Activated T-helper 1 cell treated with anti-CD3 and anti-CD28 coated beads, Interleukin-12 subunit alpha, Interleukin-12 subunit beta, Interleukin-2, Interleukin-4 antibody, amounts not matched to agents 30 ng/mL and 10 ng/mL and 1 ng/mL, durations not matched to agents 14 hours and 24 hours and 36 hours (primary cell): Measurements from ENCODE around the gene GLP2R. TPM values are rescaled to one million over a fixed set of nuclear protein-coding genes. Genes with fewer than 3 reads are reported as not detected.

Experiments
- DNase-seq: peaks from one replicate; pipeline ENCODE4 v3.0.0; 2021; ENCODE audit warnings: low spot score
- H3K27ac Mint-ChIP-seq: one replicate; pipeline ENCODE4 v1.8.0; 2021; ENCODE audit warnings: mild to moderate bottlenecking, mixed read lengths
- H3K27me3 Mint-ChIP-seq: one replicate; pipeline ENCODE4 v1.8.0; 2022; ENCODE audit warnings: mild to moderate bottlenecking, moderate library complexity, mixed read lengths; ENCODE audit not compliant: insufficient read depth
- H3K36me3 Mint-ChIP-seq: one replicate; pipeline ENCODE4 v1.8.0; 2021; ENCODE audit warnings: low read depth, mixed read lengths
- H3K4me1 Mint-ChIP-seq: one replicate; pipeline ENCODE4 v1.8.0; 2021; ENCODE audit warnings: low read depth, mixed read lengths
- H3K4me3 Mint-ChIP-seq: one replicate; pipeline ENCODE4 v1.8.0; 2021; ENCODE audit warnings: mild to moderate bottlenecking, moderate library complexity, mixed read lengths
- H3K9me3 Mint-ChIP-seq: one replicate; pipeline ENCODE4 v1.8.0; 2021; ENCODE audit warnings: mixed read lengths
- intact Hi-C: fragments of 100-400 bp; cut with micrococcal nuclease; formaldehyde crosslinking; loops from one replicate; pipeline ENCODE4 v1.15.1; 2024
- total RNA-seq: library from RNA; stranded (reverse); gene quantifications from 2 replicates; pipeline ENCODE4 v1.2.3, GENCODE V29; 2022

GLP2R gene
- total RNA-seq, 1 donor from 2014 or later = not detected

DNA sequence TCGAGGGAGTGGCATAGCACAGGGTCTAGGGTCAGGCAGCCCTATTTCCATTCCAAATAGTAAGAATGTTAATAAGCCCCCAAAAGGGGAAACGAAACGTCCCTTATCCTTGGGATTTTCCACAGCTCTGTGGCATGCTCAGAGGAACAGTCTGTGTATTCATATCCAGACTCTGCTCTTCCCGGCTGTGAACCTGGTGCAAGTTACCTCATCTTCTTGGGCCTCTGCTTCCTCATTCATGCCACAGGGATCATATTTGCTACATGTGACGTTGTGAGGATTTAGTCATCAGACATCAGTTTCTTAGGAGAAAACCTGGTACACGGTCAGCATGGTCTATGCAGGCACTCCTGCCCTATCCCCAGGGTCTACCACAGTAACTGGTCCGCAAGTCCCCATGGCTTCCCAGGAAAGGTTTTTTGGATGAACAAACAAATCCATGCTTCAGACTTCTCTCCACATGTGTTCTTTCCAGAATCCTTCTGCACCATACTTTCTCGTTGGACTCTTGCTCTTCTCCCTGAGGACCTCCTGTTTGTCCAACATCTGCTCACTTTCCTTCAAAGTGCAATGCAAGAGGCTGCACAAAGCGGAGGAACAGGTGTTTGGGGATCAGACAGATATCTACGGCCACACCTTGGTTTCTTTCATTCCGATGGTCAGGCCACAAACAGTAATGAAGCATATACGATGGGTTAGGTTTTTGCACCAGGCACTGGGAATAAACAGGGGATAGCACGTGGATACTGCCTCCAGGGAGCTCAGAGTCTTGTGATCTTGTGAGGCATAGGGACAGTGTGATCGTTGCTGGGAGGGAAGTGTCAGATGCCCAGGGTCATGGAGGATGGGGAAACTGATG, 17.7 kb downstream of the GLP2R start:
- Mint-ChIP-seq H3K27ac (no peak overlapping the region), H3K27me3 (no peaks in the 10 kb centered on the region), H3K4me3 (no peak overlapping the region), H3K36me3 (no peaks in the 10 kb centered on the region), H3K9me3 (no peaks in the 10 kb centered on the region), H3K4me1 (no peaks in the 10 kb centered on the region)
- DNase-seq = no peak
- intact Hi-C loops = no loop called here

DNA sequence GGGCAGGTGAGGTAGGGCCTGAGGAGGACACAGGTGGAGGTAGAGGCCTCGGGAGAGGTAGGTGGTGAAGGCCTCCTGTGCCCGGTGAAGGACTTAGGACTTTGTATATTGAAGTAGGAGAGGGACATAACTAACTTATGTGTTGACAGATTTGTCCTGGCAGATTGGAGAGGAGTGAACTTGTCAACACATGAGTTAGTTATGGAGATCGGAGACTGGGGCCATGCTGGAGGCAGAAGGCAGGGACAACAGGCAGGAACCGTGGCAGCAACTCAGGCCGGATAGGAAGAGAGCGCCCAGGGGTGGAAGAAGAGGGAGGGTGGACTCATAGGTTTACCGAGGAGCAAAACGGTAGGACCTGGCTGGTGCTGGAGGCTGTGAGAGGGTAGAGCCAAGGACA, 18.4 kb downstream of the GLP2R start:
- H3K36me3 Mint-ChIP-seq = no peaks in the 10 kb centered on the region
- H3K27me3 Mint-ChIP-seq = no peaks in the 10 kb centered on the region
- no peak for DNase-seq
- no peaks in the 10 kb centered on the region for H3K9me3 Mint-ChIP-seq
- intact Hi-C loops = no loop called here
- no peak overlapping the region for H3K4me3 Mint-ChIP-seq
- no peaks in the 10 kb centered on the region for H3K4me1 Mint-ChIP-seq
- H3K27ac Mint-ChIP-seq = no peak overlapping the region

DNA sequence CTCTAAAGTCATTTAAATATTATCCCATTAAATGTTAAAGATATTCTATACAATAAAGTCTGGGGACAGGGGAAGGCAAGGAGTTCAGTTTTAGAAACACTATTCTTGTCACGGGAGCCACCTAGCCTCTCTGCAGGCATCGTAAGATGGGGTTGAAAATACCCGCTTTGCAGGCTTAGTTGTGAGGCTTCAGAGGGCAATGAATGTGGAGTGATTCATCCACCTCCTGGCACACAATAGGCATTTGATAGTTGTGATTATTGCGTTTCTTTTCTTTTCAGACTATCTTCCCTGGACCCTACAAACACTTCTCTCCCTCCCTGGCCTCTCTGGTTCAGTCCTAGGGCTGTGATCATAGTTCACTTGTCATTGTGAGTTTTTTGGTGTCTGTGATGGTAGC, 19.6 kb downstream of the GLP2R start:
- intact Hi-C loops = no loop called here
- Mint-ChIP-seq H3K27ac (no peak overlapping the region), H3K4me1 (no peaks in the 10 kb centered on the region), H3K9me3 (no peaks in the 10 kb centered on the region), H3K27me3 (no peaks in the 10 kb centered on the region), H3K4me3 (no peak overlapping the region), H3K36me3 (no peaks in the 10 kb centered on the region)
- no peak for DNase-seq

DNA sequence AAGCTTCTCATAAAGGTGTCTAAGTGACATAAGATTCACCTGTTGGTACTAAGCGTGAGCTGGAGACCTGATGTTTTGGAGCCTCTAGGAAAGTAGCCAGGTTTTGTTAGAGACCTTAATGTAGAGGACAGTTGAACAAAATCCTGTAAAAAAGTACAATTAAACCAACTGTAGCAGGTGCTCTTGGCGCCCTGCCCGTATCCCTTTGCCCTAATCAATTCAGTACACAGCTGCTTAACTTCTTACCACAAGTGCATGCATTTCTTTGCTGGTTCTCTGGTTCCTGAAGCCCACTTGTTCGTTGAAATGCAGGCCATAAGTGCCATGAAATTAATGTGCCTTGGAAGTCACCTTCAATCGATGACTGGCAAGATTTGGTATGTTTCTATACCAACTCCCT, 24.4 kb downstream of the GLP2R start:
- Mint-ChIP-seq H3K36me3 (no peaks in the 10 kb centered on the region), H3K4me3 (no peak overlapping the region), H3K27ac (no peak overlapping the region), H3K9me3 (peaks cover 8% of the 10 kb centered on the region), H3K27me3 (no peaks in the 10 kb centered on the region), H3K4me1 (no peaks in the 10 kb centered on the region)
- intact Hi-C loops = no loop called here
- DNase-seq = no peak

DNA sequence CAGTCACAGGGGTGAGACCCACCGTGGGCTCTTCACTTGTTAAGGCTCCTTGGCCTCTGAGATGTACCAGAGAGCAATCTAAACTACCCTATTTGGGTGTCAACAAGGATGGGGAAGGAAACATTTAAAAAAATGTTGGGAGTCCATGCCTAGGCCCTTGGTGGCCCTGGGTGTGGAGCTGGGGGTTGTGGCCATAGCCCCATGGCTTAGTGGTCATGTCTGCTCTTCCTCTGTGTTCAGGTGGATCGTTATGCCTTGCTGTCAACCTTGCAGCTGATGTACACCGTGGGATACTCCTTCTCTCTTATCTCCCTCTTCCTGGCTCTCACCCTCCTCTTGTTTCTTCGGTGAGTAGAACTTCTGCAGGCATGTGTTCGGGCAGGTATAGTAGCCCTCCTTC, 28.5 kb downstream of the GLP2R start:
- Mint-ChIP-seq H3K4me1 (no peaks in the 10 kb centered on the region), H3K27ac (no peak overlapping the region), H3K27me3 (no peaks in the 10 kb centered on the region), H3K9me3 (peaks cover 8% of the 10 kb centered on the region), H3K4me3 (no peak overlapping the region), H3K36me3 (no peaks in the 10 kb centered on the region)
- intact Hi-C loops = no loop called here
- no peak for DNase-seq

DNA sequence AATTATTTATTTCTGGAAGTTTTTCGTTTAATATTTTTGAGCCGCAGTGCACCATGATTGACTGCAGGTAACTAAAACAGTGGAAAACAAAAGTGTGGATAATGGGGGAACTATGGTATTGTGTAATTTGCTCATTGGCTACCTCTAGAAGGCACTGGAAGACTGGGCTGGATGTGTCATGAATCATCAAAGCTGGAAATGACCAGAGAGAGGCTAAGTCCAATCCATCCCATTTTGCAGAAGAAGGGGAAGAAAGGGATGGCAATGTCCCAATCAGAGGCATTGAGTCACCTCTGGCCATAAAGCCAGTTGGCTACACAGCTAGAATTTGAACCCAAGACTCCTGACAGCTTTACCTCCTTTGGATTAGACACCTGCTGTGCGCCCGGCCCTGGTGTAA, 29.3 kb downstream of the GLP2R start:
- no peak for DNase-seq
- no peak overlapping the region for H3K4me3 Mint-ChIP-seq
- H3K4me1 Mint-ChIP-seq = no peaks in the 10 kb centered on the region
- no peaks in the 10 kb centered on the region for H3K27me3 Mint-ChIP-seq
- peaks cover 8% of the 10 kb centered on the region for H3K9me3 Mint-ChIP-seq
- H3K27ac Mint-ChIP-seq = no peak overlapping the region
- H3K36me3 Mint-ChIP-seq = no peaks in the 10 kb centered on the region
- intact Hi-C loops = no loop called here

DNA sequence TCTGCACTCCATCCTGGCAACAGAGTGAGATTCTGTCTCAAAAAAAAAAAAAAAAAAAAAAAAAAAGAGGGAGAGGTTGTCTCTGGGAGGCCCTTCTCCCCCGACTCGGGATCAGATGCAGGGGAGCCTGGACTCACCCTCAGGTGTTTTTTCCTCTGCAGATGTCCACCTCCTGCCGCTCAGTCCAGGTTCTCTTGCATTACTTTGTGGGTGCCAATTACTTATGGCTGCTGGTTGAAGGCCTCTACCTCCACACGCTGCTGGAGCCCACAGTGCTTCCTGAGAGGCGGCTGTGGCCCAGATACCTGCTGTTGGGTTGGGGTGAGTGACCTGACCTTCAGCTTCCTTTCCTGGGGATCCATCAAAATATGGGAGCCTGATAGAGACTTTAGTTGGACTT, 34.1 kb downstream of the GLP2R start:
- no peaks in the 10 kb centered on the region for H3K4me1 Mint-ChIP-seq
- intact Hi-C loops = no loop called here
- no peaks in the 10 kb centered on the region for H3K36me3 Mint-ChIP-seq
- no peaks in the 10 kb centered on the region for H3K9me3 Mint-ChIP-seq
- no peak overlapping the region for H3K27ac Mint-ChIP-seq
- no peak overlapping the region for H3K4me3 Mint-ChIP-seq
- DNase-seq = no peak
- H3K27me3 Mint-ChIP-seq = no peaks in the 10 kb centered on the region

DNA sequence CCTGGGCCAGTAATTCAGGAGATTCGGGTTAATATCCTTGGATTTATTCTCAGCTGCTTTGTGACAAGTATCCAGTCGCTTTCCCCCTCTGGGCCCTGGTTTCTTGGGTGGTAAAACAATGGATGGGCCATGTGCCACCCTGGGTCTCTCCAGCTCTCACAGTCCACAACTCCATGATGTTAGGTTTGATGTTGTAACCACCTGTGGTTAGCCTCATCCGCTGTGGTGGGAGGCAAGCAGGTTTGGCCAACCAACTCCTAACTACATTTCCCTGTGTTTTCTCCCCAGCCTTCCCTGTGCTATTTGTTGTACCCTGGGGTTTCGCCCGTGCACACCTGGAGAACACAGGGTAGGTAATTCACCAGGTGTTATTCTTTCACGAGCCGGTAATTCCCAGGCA, 35.1 kb downstream of the GLP2R start:
- Mint-ChIP-seq H3K4me3 (no peak overlapping the region), H3K27me3 (no peaks in the 10 kb centered on the region), H3K9me3 (no peaks in the 10 kb centered on the region), H3K36me3 (no peaks in the 10 kb centered on the region), H3K4me1 (no peaks in the 10 kb centered on the region), H3K27ac (no peak overlapping the region)
- no peak for DNase-seq
- intact Hi-C loops = no loop called here

DNA sequence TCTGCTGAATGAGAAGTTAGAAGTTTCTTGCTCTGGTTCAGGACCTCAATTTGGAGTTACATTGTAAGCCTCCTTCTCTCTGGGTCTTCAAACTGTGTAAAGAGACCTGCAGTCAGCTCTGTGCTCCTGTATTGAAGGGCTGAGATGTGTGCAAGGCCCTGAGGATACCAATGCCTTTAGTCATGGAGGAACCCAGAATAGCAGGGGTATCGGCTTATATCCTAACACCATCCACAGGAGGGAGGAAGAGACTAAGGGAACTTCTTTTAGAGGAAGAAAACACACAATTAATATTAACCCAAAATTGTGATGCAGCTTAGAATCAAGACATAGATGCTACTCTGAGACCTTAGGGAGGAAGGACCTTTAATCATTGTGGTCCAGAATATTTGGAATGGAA, 36.5 kb downstream of the GLP2R start:
- intact Hi-C loops = no loop called here
- Mint-ChIP-seq H3K27ac (no peak overlapping the region), H3K27me3 (no peaks in the 10 kb centered on the region), H3K4me1 (no peaks in the 10 kb centered on the region), H3K4me3 (no peak overlapping the region), H3K9me3 (no peaks in the 10 kb centered on the region), H3K36me3 (no peaks in the 10 kb centered on the region)
- DNase-seq = no peak

DNA sequence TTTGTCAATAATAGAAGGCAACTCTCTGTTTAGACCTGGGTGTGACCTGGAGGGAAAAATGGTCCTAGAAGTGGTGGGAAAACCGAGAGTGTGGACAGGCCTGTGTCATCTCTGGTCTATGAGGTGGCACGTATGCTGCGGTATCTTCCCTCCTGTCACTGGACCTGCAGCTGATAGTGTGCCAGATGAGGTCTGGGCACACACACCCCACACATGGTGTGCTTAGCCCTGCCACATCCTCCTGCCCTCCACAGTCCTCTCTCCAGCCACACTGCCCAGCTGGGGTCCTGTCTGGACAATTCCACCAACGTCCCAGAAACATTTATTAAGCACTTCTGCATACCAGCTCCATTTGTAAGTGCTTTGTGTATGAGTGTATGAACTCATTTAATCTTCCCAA, 37.2 kb downstream of the GLP2R start:
- Mint-ChIP-seq H3K27ac (no peak overlapping the region), H3K4me3 (no peak overlapping the region), H3K36me3 (no peaks in the 10 kb centered on the region), H3K9me3 (no peaks in the 10 kb centered on the region), H3K27me3 (no peaks in the 10 kb centered on the region), H3K4me1 (no peaks in the 10 kb centered on the region)
- no peak for DNase-seq
- intact Hi-C loops = no loop called here

DNA sequence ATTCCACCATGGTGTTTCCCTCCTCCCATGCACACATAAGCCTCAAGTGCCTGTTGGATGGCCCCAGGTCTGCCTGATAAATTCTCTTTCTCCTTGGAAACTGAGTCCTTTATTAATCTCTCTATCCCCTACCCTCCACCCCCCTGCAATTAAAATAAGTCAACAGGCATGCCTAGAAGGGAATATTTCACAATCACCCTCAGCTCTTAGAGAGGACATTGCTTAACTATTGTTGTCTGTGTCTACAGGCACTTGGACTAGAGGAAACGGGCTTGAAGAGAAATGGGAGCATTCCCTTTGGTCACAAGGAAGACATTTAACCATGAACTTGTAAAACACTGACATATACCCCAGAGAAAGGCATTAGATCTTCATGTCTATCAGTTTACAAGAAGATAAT, 39.9 kb downstream of the GLP2R start:
- DNase-seq = no peak
- Mint-ChIP-seq H3K4me1 (no peaks in the 10 kb centered on the region), H3K27ac (no peak overlapping the region), H3K4me3 (no peak overlapping the region), H3K27me3 (no peaks in the 10 kb centered on the region), H3K36me3 (no peaks in the 10 kb centered on the region), H3K9me3 (no peaks in the 10 kb centered on the region)
- intact Hi-C loops = no loop called here

DNA sequence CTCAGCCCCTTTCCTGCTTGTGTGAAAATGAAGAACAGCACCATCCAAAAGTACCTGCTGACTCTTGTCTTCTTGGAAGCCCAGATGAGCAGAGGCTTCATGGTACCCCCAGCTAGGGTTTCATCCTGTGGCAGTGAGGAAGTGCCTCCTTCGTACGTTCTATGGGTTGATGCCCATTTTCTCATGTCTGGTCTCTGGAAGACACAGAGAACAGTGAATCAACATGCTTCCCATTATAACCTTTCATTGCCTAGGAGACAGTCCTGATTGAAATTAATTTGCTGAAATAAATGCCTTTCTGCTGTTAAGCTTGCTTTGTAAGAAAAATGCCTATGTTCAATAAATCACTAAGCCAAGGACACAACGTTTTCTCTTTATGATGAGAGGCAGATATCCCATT, 42.8 kb downstream of the GLP2R start:
- no peak for DNase-seq
- no peaks in the 10 kb centered on the region for H3K27me3 Mint-ChIP-seq
- intact Hi-C loops = no loop called here
- H3K4me3 Mint-ChIP-seq = no peak overlapping the region
- no peaks in the 10 kb centered on the region for H3K4me1 Mint-ChIP-seq
- no peaks in the 10 kb centered on the region for H3K9me3 Mint-ChIP-seq
- no peaks in the 10 kb centered on the region for H3K36me3 Mint-ChIP-seq
- no peak overlapping the region for H3K27ac Mint-ChIP-seq

DNA sequence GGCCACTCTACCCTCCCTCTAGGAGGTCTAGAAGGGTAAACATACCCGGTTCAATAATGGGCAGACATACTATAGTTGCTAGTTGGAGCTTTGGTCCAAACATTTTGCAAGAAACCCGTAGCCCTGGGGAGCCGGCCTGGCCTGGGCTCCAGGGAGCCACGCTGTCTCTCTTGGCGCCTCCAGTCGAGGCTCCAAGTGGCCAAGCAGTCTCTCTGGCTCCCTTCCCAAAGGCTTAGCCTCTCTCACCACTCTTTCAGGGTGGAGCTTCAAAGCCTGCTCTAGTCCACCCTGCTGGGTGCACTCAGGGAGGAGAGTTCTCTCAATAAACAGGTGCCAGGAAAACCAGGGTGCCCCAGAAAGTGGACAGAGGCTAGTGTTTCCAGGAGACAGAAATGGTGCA, 47.1 kb downstream of the GLP2R start:
- no peak overlapping the region for H3K27ac Mint-ChIP-seq
- H3K36me3 Mint-ChIP-seq = no peaks in the 10 kb centered on the region
- no peak for DNase-seq
- no peaks in the 10 kb centered on the region for H3K9me3 Mint-ChIP-seq
- H3K4me1 Mint-ChIP-seq = no peaks in the 10 kb centered on the region
- no peaks in the 10 kb centered on the region for H3K27me3 Mint-ChIP-seq
- intact Hi-C loops = no loop called here
- no peak overlapping the region for H3K4me3 Mint-ChIP-seq

DNA sequence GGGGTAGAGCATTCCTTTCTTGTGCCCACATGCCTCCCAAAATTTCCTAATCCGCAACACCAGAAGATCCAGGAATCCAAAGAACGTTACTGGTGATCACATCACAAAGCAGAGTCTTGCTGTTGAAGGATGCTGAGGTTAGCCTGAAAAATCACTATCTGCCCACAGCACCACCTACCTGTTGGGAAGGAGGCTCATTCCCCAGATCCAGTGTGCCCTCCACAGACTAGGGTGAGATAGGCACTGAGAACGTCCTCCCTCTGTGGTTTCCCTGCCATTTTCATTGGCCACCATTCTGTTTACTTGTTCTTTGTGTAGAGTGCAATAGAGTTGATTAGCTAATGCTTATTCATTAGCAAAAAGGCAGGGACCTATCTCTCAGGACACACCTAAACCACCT, 49.0 kb downstream of the GLP2R start:
- H3K4me1 Mint-ChIP-seq = no peaks in the 10 kb centered on the region
- intact Hi-C loops = no loop called here
- no peak for DNase-seq
- no peak overlapping the region for H3K27ac Mint-ChIP-seq
- H3K36me3 Mint-ChIP-seq = no peaks in the 10 kb centered on the region
- no peak overlapping the region for H3K4me3 Mint-ChIP-seq
- H3K27me3 Mint-ChIP-seq = no peaks in the 10 kb centered on the region
- H3K9me3 Mint-ChIP-seq = no peaks in the 10 kb centered on the region
